Measurements from ENCODE around the gene ITGAD. TPM values are rescaled to one million over a fixed set of nuclear protein-coding genes. Genes with fewer than 3 reads are reported as not detected.

The ITGAD gene
- total RNA-seq, 3 donors from 2014 or later (not counting 1 experiment from before 2014, with no cell fraction given) = 1.0 to 2.9 (median 2.2) TPM

DNA sequence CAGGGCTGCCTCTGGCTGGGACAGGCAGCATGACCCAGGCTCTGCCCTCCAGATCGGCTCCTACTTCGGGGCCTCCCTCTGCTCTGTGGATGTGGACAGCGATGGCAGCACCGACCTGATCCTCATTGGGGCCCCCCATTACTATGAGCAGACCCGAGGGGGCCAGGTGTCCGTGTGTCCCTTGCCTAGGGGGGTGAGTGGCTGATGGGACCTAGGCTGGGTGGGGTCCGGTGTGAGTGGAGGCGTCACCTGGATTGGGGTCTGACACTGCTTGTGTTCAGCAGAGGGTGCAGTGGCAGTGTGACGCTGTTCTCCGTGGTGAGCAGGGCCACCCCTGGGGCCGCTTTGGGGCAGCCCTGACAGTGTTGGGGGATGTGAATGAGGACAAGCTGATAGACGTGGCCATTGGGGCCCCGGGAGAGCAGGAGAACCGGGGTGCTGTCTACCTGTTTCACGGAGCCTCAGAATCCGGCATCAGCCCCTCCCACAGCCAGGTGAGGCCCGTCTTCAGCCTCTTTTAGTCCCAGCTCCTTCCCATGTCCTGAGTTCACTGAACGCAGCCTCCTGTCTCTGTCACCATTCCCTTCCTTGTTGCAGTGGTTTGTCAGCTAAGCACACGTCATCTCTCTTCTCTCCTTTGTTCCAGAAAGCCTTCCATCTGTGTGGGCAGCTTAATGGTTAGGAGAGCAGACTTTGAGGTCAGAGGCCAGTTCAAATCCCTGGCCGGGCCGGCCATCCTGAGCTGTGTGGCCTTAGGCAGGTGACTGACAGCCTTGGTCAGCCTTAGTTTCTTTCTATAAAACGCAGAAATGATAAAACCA lies 18.1 kb downstream of the ITGAD start:
- Mint-ChIP-seq H3K9me3 (no peaks in the 10 kb centered on the region), H3K27me3 (ENCODE audit: low read depth in 2 of 2) (no peaks in the 10 kb centered on the region), H3K27ac (no peak overlapping the region), H3K36me3 (no peaks in the 10 kb centered on the region), H3K4me1 (peaks cover 49 to 57% of the 10 kb centered on the region in 2 donors), H3K4me3 (no peak overlapping the region)
- intact Hi-C loops (cut with micrococcal nuclease) = no loop called here
- WGBS (ENCODE audit: insufficient coverage) = 90% methylated on average over 22 of the region's 22 CpGs
- Histone ChIP-seq H3K4me1 (ENCODE audit: control insufficient read depth, insufficient read depth, low read length) (peaks cover 28% of the 10 kb centered on the region), H3K27ac (ENCODE audit: low read length) (no peak overlapping the region), H3K36me3 (ENCODE audit: control insufficient read depth, insufficient read depth, low read length) (no peaks in the 10 kb centered on the region), H3K27me3 (ENCODE audit: control insufficient read depth, insufficient read depth, low read length) (no peaks in the 10 kb centered on the region), H3K4me3 (ENCODE audit: low read length) (no peak overlapping the region), H3K9me3 (ENCODE audit: control insufficient read depth, insufficient read depth, low read length) (no peaks in the 10 kb centered on the region)
- TF ChIP-seq, protein P1, sequence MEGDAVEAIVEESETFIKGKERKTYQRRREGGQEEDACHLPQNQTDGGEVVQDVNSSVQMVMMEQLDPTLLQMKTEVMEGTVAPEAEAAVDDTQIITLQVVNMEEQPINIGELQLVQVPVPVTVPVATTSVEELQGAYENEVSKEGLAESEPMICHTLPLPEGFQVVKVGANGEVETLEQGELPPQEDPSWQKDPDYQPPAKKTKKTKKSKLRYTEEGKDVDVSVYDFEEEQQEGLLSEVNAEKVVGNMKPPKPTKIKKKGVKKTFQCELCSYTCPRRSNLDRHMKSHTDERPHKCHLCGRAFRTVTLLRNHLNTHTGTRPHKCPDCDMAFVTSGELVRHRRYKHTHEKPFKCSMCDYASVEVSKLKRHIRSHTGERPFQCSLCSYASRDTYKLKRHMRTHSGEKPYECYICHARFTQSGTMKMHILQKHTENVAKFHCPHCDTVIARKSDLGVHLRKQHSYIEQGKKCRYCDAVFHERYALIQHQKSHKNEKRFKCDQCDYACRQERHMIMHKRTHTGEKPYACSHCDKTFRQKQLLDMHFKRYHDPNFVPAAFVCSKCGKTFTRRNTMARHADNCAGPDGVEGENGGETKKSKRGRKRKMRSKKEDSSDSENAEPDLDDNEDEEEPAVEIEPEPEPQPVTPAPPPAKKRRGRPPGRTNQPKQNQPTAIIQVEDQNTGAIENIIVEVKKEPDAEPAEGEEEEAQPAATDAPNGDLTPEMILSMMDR (IDR thresholded peaks at IDR 0.05) = no peak
- ATAC-seq (no peak), DNase-seq (no peak)

DNA sequence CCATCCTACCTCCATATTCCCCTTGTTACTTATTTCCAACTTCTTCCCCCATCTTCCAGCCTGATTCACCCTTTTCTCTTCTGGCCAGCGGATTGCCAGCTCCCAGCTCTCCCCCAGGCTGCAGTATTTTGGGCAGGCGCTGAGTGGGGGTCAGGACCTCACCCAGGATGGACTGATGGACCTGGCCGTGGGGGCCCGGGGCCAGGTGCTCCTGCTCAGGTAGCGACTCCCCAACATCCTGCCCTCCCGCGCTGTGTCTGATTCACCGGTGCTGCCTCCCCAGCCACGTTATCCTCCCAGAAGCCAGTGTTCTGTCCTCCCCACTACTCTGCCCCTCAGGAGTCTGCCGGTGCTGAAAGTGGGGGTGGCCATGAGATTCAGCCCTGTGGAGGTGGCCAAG lies 19.6 kb downstream of the ITGAD start:
- Mint-ChIP-seq H3K9me3 (no peaks in the 10 kb centered on the region), H3K27ac (peak overlapping the region in 1 of 2 donors; percentile 39), H3K36me3 (no peaks in the 10 kb centered on the region), H3K27me3 (ENCODE audit: low read depth in 2 of 2) (no peaks in the 10 kb centered on the region), H3K4me3 (no peak overlapping the region), H3K4me1 (peaks cover 56 to 60% of the 10 kb centered on the region in 2 donors)
- no peaks in the 10 kb centered on the region for H3K27me3 ChIP-seq (ENCODE audit: control insufficient read depth, insufficient read depth, low read length)
- no peak overlapping the region for H3K27ac ChIP-seq (ENCODE audit: low read length)
- ATAC-seq (no peak), DNase-seq (no peak)
- no peaks in the 10 kb centered on the region for H3K36me3 ChIP-seq (ENCODE audit: control insufficient read depth, insufficient read depth, low read length)
- intact Hi-C loops (cut with micrococcal nuclease) = no loop called here
- 94% methylated on average over 10 of the region's 10 CpGs for WGBS (ENCODE audit: insufficient coverage)
- peaks cover 42% of the 10 kb centered on the region for H3K4me1 ChIP-seq (ENCODE audit: control insufficient read depth, insufficient read depth, low read length)
- no peak overlapping the region for H3K4me3 ChIP-seq (ENCODE audit: low read length)
- TF ChIP-seq, protein P1 (IDR thresholded peaks at IDR 0.05) = no peak
- no peaks in the 10 kb centered on the region for H3K9me3 ChIP-seq (ENCODE audit: control insufficient read depth, insufficient read depth, low read length)

DNA sequence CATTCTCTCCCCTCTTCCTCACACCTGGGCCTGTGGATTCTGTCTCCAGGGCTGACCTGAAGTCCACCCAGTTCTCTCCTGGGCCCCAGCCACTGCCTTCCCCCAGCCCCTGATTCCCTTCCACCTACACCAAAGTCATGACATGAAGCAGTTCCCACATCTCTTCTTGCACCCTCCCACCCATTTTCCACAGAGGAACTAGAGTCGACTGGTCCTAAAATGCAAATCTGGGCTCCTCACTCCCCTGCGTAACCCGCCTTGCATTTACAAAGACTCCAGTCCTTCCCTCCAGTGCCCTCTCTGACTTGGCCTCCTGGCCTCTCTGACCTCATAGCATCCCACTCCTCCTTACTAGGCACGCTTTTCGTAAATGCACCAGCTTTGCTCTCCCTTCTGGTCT lies 20.2 kb downstream of the ITGAD start:
- Histone ChIP-seq H3K27ac (ENCODE audit: low read length) (no peak overlapping the region), H3K36me3 (ENCODE audit: control insufficient read depth, insufficient read depth, low read length) (no peaks in the 10 kb centered on the region), H3K4me1 (ENCODE audit: control insufficient read depth, insufficient read depth, low read length) (peaks cover 48% of the 10 kb centered on the region), H3K9me3 (ENCODE audit: control insufficient read depth, insufficient read depth, low read length) (no peaks in the 10 kb centered on the region), H3K4me3 (ENCODE audit: low read length) (no peak overlapping the region), H3K27me3 (ENCODE audit: control insufficient read depth, insufficient read depth, low read length) (no peaks in the 10 kb centered on the region)
- DNase-seq (no peak), ATAC-seq (no peak)
- Mint-ChIP-seq H3K4me3 (no peak overlapping the region), H3K4me1 (peaks cover 62 to 63% of the 10 kb centered on the region in 2 donors), H3K27ac (peak overlapping the region in 1 of 2 donors; percentile 7), H3K36me3 (no peaks in the 10 kb centered on the region), H3K27me3 (ENCODE audit: low read depth in 2 of 2) (no peaks in the 10 kb centered on the region), H3K9me3 (no peaks in the 10 kb centered on the region)
- intact Hi-C loops (cut with micrococcal nuclease) = no loop called here
- 90% methylated on average over 5 of the region's 5 CpGs for WGBS (ENCODE audit: insufficient coverage)
- TF ChIP-seq, protein P1 (IDR thresholded peaks at IDR 0.05) = no peak
